Esophagus squamous epithelium (tissue), 4 donors: ENCODE data around the gene ARIH1.

ENCODE experiments used
- POLR2A ChIP-seq, 4 donors: fragments of 450-650 bp; IDR thresholded peaks; one replicate each; pipeline ENCODE4 v1.6.1; 2017; ENCODE audit warnings: antibody characterized with exemption in 4 of 4, mild to moderate bottlenecking in 4 of 4, moderate library complexity in 3 of 4
- TF ChIP-seq, protein P1 (sequence below), 6 experiments: fragments of 450-650 bp in 4 of 6; fragments of 200-600 bp in 2 of 6; sonication (generic) in 2 of 6; IDR thresholded peaks; one replicate each; pipeline ENCODE4 v1.5.1; 2016 to 2019; ENCODE audit warnings: antibody characterized with exemption in 6 of 6, mild to moderate bottlenecking in 4 of 6, moderate library complexity in 4 of 6

DNA sequence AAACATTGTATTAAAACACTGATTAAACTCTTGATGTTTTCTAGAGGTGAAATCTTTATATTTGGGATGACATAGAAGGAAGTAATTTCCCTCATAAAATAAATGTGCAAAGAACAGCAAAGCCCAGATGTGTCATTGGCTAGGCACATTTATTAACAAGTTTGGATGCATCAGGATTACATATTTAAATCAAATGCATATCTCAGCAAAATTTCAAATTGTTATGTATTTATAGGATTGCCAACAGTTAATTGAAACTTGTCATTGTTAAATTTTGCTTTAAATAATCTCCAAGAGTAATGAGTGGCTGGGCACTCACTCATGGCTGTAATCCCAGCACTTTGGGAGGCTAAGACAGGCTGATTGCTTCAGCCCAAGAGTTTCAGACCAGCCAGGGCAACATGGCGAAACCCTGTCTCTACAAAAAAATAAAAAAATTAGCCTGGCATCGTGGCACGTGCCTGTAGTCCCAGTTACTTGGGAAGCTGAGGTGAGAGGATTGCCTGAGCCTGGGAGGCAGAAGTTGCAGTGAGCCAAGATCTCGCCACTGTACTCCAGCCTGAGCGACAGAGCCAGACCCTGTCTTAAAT lies 28.2 kb downstream of the ARIH1 start:
- TF ChIP-seq, protein P1, sequence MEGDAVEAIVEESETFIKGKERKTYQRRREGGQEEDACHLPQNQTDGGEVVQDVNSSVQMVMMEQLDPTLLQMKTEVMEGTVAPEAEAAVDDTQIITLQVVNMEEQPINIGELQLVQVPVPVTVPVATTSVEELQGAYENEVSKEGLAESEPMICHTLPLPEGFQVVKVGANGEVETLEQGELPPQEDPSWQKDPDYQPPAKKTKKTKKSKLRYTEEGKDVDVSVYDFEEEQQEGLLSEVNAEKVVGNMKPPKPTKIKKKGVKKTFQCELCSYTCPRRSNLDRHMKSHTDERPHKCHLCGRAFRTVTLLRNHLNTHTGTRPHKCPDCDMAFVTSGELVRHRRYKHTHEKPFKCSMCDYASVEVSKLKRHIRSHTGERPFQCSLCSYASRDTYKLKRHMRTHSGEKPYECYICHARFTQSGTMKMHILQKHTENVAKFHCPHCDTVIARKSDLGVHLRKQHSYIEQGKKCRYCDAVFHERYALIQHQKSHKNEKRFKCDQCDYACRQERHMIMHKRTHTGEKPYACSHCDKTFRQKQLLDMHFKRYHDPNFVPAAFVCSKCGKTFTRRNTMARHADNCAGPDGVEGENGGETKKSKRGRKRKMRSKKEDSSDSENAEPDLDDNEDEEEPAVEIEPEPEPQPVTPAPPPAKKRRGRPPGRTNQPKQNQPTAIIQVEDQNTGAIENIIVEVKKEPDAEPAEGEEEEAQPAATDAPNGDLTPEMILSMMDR (IDR thresholded peaks at IDR 0.05), result no peak
- TF ChIP-seq POLR2A (IDR thresholded peaks at IDR 0.05), result no peak
